A549 (cell line): ENCODE results near the gene DAZAP1.

Source experiments
- BHLHE40 ChIP-seq: IDR thresholded peaks from 2 replicates; pipeline ENCODE4 v1.6.1; 2012; ENCODE audit warnings: low read depth, low read length, inconsistent platforms
- CTCF ChIP-seq: fragments of >200 bp; sonication (Bioruptor Twin); formaldehyde crosslinking; IDR thresholded peaks from 3 replicates; pipeline ENCODE4 v1.5.1; 2016
- POLR2A ChIP-seq: IDR thresholded peaks from 2 replicates; pipeline ENCODE4 v1.6.1; 2012; ENCODE audit warnings: mild to moderate bottlenecking, low read length
- TF ChIP-seq, protein P1 (sequence below): IDR thresholded peaks from 2 replicates; pipeline ENCODE4 v1.6.1; 2012

- TF ChIP-seq BHLHE40 = no peak
- TF ChIP-seq POLR2A = no peak
- TF ChIP-seq CTCF = no peak
- TF ChIP-seq, protein P1, sequence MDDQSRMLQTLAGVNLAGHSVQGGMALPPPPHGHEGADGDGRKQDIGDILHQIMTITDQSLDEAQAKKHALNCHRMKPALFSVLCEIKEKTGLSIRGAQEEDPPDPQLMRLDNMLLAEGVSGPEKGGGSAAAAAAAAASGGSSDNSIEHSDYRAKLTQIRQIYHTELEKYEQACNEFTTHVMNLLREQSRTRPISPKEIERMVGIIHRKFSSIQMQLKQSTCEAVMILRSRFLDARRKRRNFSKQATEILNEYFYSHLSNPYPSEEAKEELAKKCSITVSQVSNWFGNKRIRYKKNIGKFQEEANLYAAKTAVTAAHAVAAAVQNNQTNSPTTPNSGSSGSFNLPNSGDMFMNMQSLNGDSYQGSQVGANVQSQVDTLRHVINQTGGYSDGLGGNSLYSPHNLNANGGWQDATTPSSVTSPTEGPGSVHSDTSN = no peak
Observed at GRCh38 chr19:1452802-1453524, 45.6 kb downstream of the DAZAP1 start.
